GM18511 (cell line): Measurements from ENCODE around the gene OR1F1.

Source experiments
- ATAC-seq: cut with Tn5 transposase; IDR thresholded peaks from one replicate; pipeline ENCODE4 v1.9.1; 2021; ENCODE audit warnings: mild to moderate bottlenecking, moderate library complexity; ENCODE audit not compliant: unreplicated experiment

Gene OR1F1

GRCh38 chr16:3243882-3244281 lies 55.9 kb downstream of the OR1F1 start:
- no peak for ATAC-seq

- ATAC-seq, result no peak
These were observed 58.0 kb downstream of the OR1F1 start for GRCh38 chr16:3246002-3246401.

GRCh38 chr16:3246876-3247275 lies 58.9 kb downstream of the OR1F1 start:
- ATAC-seq, result no peak

- no peak for ATAC-seq
These were observed 60.6 kb downstream of the OR1F1 start for GRCh38 chr16:3248596-3248995.

GRCh38 chr16:3249020-3249419 lies 61.0 kb downstream of the OR1F1 start:
- ATAC-seq, result no peak

GRCh38 chr16:3249451-3249850 lies 61.4 kb downstream of the OR1F1 start:
- ATAC-seq, result no peak

- ATAC-seq, result no peak
These were observed 65.0 kb downstream of the OR1F1 start for GRCh38 chr16:3252967-3253366.

GRCh38 chr16:3254309-3254708 lies 66.3 kb downstream of the OR1F1 start:
- ATAC-seq, result no peak
